ENCODE measurements around the gene CASKIN1. TPM values are rescaled to one million over a fixed set of nuclear protein-coding genes. Genes with fewer than 3 reads are reported as not detected.

CASKIN1 gene
- total and polyA plus RNA-seq, 10 of the 15 experiments (the other 5 are each of a cell fraction or from before 2014, with no cell fraction given), result 0.03 to 0.33 (median 0.11) TPM; not detected in 5

- Histone ChIP-seq H3K4me1 (ENCODE audit: control insufficient read depth, insufficient read depth, low read length) (no peaks in the 10 kb centered on the region), H3K4me2 (ENCODE audit: control insufficient read depth, insufficient read depth) (no peak overlapping the region), H3K4me3 (no peak overlapping the region), H3K79me2 (ENCODE audit: control insufficient read depth, insufficient read depth, low read length) (no peaks in the 10 kb centered on the region), H3K9me3 (replicated peaks; ENCODE audit: control insufficient read depth, insufficient read depth, low read length) (no peaks in the 10 kb centered on the region), H3K27ac (ENCODE audit: control insufficient read depth, insufficient read depth) (no peak overlapping the region), H2AFZ (ENCODE audit: control insufficient read depth, low read depth, low read length) (no peak overlapping the region), H3K27me3 (replicated peaks in 1 of 2; ENCODE audit: control insufficient read depth in 2 of 2, insufficient read depth in 2 of 2, low read length in 1 of 2) (no peaks in the 10 kb centered on the region), H3K36me3 (ENCODE audit: control insufficient read depth in 2 of 2, insufficient read depth in 2 of 2, low read length in 1 of 2) (peaks cover 0 to 22% of the 10 kb centered on the region in 2 experiments; a peak in 2 of 4 replicates), H4K20me1 (ENCODE audit: control insufficient read depth, insufficient read depth) (no peaks in the 10 kb centered on the region), H3K9ac (ENCODE audit: control insufficient read depth, insufficient read depth, low read length) (no peak overlapping the region)
- BruUV-seq (replicated peaks), result no TSS peak
- ChIA-PET SMC1A (ENCODE audit: uncharacterized antibody, unreplicated experiment) (no interaction called here), RAD21 (ENCODE audit: unreplicated experiment) (interaction anchor here (1.0 kb wide), 1 partner anchor 118 kb away, joined by 3 read pairs; no protein-coding TSS in a partner anchor), CTCF (no interaction called here), POLR2A (no interaction called here)
- no peak for DNase-seq (ENCODE audit: low read depth, low spot score)
- ATAC-seq, result no peak
- in situ Hi-C loops (cut with MboI) (no loop called here), intact Hi-C loops (cut with micrococcal nuclease; ENCODE audit: unreplicated experiment) (no loop called here)
- WGBS (ENCODE audit: insufficient coverage, insufficient replicate concordance, low lambda C conversion rate, missing lambda C conversion rate), result 94% methylated on average over 19 of the region's 19 CpGs
- no peak for FAIRE-seq
- no peak for TF ChIP-seq RAD51 (IDR thresholded peaks at IDR 0.05)
- no peak for TF ChIP-seq JUND (IDR thresholded peaks at IDR 0.05; ENCODE audit: low read depth, low read length)
- TF ChIP-seq GABPA (IDR thresholded peaks at IDR 0.05; ENCODE audit: low read depth), result no peak
- no peak for TF ChIP-seq USF2 (IDR thresholded peaks at IDR 0.05; ENCODE audit: borderline replicate concordance, low read depth, low read length)
- no peak for TF ChIP-seq BHLHE40 (IDR thresholded peaks at IDR 0.05; ENCODE audit: borderline replicate concordance in 1 of 2, low read depth in 2 of 2, low read length in 1 of 2)
- TF ChIP-seq NRF1 (conservative IDR thresholded peaks at IDR 0.05; ENCODE audit: low read depth, low read length), result no peak
- no peak for TF ChIP-seq ZNF274 (IDR thresholded peaks at IDR 0.05; ENCODE audit: insufficient read depth, insufficient read length)
- TF ChIP-seq JUNB (IDR thresholded peaks at IDR 0.05), result no peak
- no peak for TF ChIP-seq CEBPZ (IDR thresholded peaks at IDR 0.05; ENCODE audit: low read depth, low read length)
- no peak for TF ChIP-seq BCL11A (IDR thresholded peaks at IDR 0.05; ENCODE audit: low read depth, low read length)
- TF ChIP-seq SUPT20H (IDR thresholded peaks at IDR 0.05; ENCODE audit: borderline replicate concordance, control insufficient read depth, low read depth, low read length), result no peak
- TF ChIP-seq RB1 (IDR thresholded peaks at IDR 0.05; ENCODE audit: borderline replicate concordance), result no peak
- no peak for TF ChIP-seq CUX1 (IDR thresholded peaks at IDR 0.05; ENCODE audit: insufficient replicate concordance, low read depth, low read length)
- no peak for TF ChIP-seq HDGF (IDR thresholded peaks at IDR 0.05)
- TF ChIP-seq FOS (IDR thresholded peaks at IDR 0.05; ENCODE audit: borderline replicate concordance, extremely low read depth, insufficient read length), result no peak
- no peak for TF ChIP-seq POLR2AphosphoS2 (IDR thresholded peaks at IDR 0.05; ENCODE audit: low read depth, low read length)
Measured at GRCh38 chr16:2243031-2243528, 46.7 kb upstream of the CASKIN1 start.
